A673 (cell line): ENCODE data around the gene VPS41. TPM values are rescaled to one million over a fixed set of nuclear protein-coding genes. Genes with fewer than 3 reads are reported as not detected.

Experiments
- BruUV-seq: library from RNA; stranded (reverse); fragments of 400-500 nt; replicated peaks from 2 replicates; lab custom pipeline; 2021; lab: Mats Ljungman, UMichigan
- CTCF ChIA-PET: fragments of 300-600 bp; sonication (Branson Sonifier 250); formaldehyde crosslinking; loops from one replicate; lab custom pipeline; 2022; ENCODE audit warnings: antibody characterized with exemption; lab: Charles Lee
- POLR2A ChIA-PET: fragments of 300-600 bp; sonication (Branson Sonifier 250); formaldehyde crosslinking; loops from one replicate; lab custom pipeline; 2022; ENCODE audit warnings: antibody characterized with exemption; ENCODE audit not compliant: low non-redundant PET; lab: Charles Lee
- DNase-seq: peaks from one replicate; pipeline ENCODE4 v3.0.0-alpha.2; 2015; ENCODE audit warnings: low spot score
- H3K27ac ChIP-seq: fragments of 200-600 bp; sonication (generic); 2 replicates; pipeline ENCODE4 v1.5.1; 2016; ENCODE audit warnings: mixed run types, low read depth, mild to moderate bottlenecking, mixed read lengths, antibody characterized with exemption, low read length; ENCODE audit not compliant: poor library complexity, severe bottlenecking
- H3K27me3 ChIP-seq: fragments of 200-600 bp; sonication (generic); replicated peaks from 2 replicates; pipeline ENCODE4 v1.6.1; 2017; ENCODE audit warnings: mixed run types, low read depth, mild to moderate bottlenecking, mixed read lengths, antibody characterized with exemption, low read length; ENCODE audit not compliant: insufficient read depth, poor library complexity
- H3K36me3 ChIP-seq: fragments of 200-600 bp; sonication (generic); 2 replicates; pipeline ENCODE4 v1.6.1; 2016; ENCODE audit warnings: mixed run types, mild to moderate bottlenecking, mixed read lengths, antibody characterized with exemption, low read length; ENCODE audit not compliant: insufficient read depth, poor library complexity, severe bottlenecking
- H3K4me1 ChIP-seq: fragments of 200-600 bp; sonication (generic); 2 replicates; pipeline ENCODE4 v1.6.1; 2017; ENCODE audit warnings: mixed run types, mild to moderate bottlenecking, mixed read lengths, antibody characterized with exemption, low read length; ENCODE audit not compliant: insufficient read depth, poor library complexity, severe bottlenecking
- H3K4me3 ChIP-seq: fragments of 200-600 bp; sonication (generic); 2 replicates; pipeline ENCODE4 v1.5.1; 2016; ENCODE audit warnings: low read depth, mixed run types, mild to moderate bottlenecking, mixed read lengths, low read length; ENCODE audit not compliant: poor library complexity, severe bottlenecking
- H3K9me3 ChIP-seq: fragments of 200-600 bp; sonication (generic); 2 replicates; pipeline ENCODE4 v1.6.1; 2016; ENCODE audit warnings: mixed run types, low read depth, mild to moderate bottlenecking, mixed read lengths, antibody characterized with exemption, low read length; ENCODE audit not compliant: poor library complexity, severe bottlenecking
- EZH2 ChIP-seq: fragments of 200-600 bp; sonication (generic); IDR thresholded peaks from 2 replicates; pipeline ENCODE4 v1.6.1; 2017; ENCODE audit warnings: borderline replicate concordance, low read depth, mild to moderate bottlenecking, mixed read lengths, antibody characterized with exemption, low read length; ENCODE audit not compliant: poor library complexity, severe bottlenecking
- intact Hi-C: fragments of 100-400 bp; cut with micrococcal nuclease; formaldehyde crosslinking; loops from one replicate; pipeline ENCODE4 v1.10.0; 2022; ENCODE audit not compliant: unreplicated experiment
- total RNA-seq: library from RNA; stranded (reverse); gene quantifications from 2 replicates; pipeline ENCODE4 v1.2.3, GENCODE V29; 2021
- TF ChIP-seq, protein P1 (sequence below): fragments of 300-800, 200-600 bp; sonication (generic); conservative IDR thresholded peaks from 2 replicates; pipeline ENCODE4 v1.5.1; 2017; ENCODE audit warnings: low read depth, mild to moderate bottlenecking, antibody characterized with exemption, low read length, moderate library complexity, mixed read lengths

Gene VPS41
- total RNA-seq, 1 experiment from 2014 or later, result 45.8 TPM

DNA sequence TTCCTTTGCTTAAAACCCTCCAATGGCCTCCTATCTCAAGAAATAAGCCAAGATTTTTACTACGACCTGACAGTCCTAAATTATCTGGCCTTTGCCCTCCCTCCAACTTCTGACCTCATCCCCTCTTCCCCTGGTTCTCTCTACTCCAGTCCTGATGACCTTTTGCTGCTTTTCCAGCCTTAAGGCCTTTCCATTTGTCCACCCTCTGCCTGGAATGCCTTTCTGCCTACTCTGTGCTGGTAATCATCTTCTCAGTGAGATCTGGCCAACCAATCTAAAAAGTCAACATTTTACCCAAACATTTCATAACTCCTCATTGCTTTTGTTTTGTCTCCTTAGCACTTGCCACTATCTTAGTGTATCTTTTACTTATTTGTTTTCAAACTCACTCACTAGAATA is 75.7 kb downstream of the VPS41 start:
- intact Hi-C loops, result no loop called here
- no peak overlapping the region for H3K27ac ChIP-seq
- H3K4me3 ChIP-seq, result no peak overlapping the region
- H3K9me3 ChIP-seq, result no peaks in the 10 kb centered on the region
- no peak for DNase-seq
- H3K36me3 ChIP-seq, result no peaks in the 10 kb centered on the region
- ChIA-PET CTCF (no interaction called here), POLR2A (no interaction called here)
- no peaks in the 10 kb centered on the region for H3K4me1 ChIP-seq
- H3K27me3 ChIP-seq, result no peaks in the 10 kb centered on the region
- no TSS peak for BruUV-seq
- TF ChIP-seq, protein P1, sequence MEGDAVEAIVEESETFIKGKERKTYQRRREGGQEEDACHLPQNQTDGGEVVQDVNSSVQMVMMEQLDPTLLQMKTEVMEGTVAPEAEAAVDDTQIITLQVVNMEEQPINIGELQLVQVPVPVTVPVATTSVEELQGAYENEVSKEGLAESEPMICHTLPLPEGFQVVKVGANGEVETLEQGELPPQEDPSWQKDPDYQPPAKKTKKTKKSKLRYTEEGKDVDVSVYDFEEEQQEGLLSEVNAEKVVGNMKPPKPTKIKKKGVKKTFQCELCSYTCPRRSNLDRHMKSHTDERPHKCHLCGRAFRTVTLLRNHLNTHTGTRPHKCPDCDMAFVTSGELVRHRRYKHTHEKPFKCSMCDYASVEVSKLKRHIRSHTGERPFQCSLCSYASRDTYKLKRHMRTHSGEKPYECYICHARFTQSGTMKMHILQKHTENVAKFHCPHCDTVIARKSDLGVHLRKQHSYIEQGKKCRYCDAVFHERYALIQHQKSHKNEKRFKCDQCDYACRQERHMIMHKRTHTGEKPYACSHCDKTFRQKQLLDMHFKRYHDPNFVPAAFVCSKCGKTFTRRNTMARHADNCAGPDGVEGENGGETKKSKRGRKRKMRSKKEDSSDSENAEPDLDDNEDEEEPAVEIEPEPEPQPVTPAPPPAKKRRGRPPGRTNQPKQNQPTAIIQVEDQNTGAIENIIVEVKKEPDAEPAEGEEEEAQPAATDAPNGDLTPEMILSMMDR, result no peak
- no peak for TF ChIP-seq EZH2

DNA sequence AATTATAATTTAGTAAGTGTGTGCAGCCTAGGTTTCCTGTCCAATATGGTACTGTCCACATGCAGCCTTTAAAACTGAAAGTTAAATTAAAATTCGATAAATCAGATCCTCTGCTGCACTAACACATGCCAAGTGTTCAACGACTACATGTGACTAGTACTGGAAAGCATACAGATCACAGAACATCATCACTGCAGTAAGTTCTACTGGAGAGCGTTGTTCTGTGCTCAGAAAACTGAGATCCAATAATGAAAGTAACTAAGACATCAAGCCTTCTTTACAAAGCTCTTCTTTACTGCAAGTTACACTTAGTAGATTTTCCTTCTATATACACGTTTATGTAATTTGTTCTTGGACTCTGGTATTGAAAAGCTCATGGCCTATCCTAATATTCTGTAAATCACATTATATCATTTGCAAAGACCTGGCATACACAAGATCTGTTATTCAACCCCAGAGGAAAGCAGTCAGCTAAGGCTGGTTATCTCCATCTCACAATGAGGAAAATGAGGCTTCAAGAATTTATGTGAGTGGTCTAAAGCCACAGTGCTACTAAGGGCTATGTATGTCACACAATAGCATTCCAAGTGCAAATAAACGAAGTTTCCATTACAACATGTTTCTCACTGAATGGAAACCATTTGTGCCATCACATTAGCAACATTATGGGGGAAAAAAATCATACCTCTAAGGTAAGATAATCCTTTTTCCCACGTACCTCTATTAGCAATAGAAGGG is 77.6 kb downstream of the VPS41 start:
- no peaks in the 10 kb centered on the region for H3K4me1 ChIP-seq
- TF ChIP-seq, protein P1, result no peak
- TF ChIP-seq EZH2, result no peak
- H3K27me3 ChIP-seq, result no peaks in the 10 kb centered on the region
- no peak overlapping the region for H3K27ac ChIP-seq
- H3K36me3 ChIP-seq, result no peaks in the 10 kb centered on the region
- H3K9me3 ChIP-seq, result no peaks in the 10 kb centered on the region
- CTCF ChIA-PET, result no interaction called here
- POLR2A ChIA-PET, result no interaction called here
- intact Hi-C loops, result no loop called here
- no TSS peak for BruUV-seq
- no peak overlapping the region for H3K4me3 ChIP-seq
- no peak for DNase-seq

DNA sequence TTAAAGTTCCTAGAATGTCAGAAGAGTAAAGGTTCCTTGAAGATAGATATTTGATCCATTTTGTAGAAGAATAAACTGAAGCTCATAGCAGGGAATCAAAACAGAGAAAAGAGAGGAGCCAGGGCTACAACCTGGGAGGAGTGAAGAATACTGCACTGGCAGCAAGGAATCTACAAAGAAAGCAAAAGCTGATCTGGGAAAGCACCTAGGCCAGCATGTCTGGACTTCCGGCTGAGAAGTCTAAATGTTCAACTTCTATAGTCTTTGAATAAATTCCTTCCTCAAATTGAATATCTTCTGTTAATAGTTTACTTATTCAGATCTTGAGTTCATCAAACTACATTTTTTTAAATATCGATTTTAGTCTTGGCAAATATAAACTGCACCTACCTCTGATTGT is 78.2 kb downstream of the VPS41 start:
- DNase-seq, result no peak
- POLR2A ChIA-PET, result interaction anchor here (0.6 kb wide), 1 partner anchor 152 kb away, joined by 4 read pairs; no protein-coding TSS in a partner anchor
- Histone ChIP-seq H3K27me3 (no peaks in the 10 kb centered on the region), H3K9me3 (no peaks in the 10 kb centered on the region), H3K27ac (no peak overlapping the region), H3K4me1 (no peaks in the 10 kb centered on the region), H3K36me3 (no peaks in the 10 kb centered on the region), H3K4me3 (no peak overlapping the region)
- CTCF ChIA-PET, result no interaction called here
- intact Hi-C loops, result no loop called here
- BruUV-seq, result no TSS peak
- TF ChIP-seq, protein P1, result no peak
- TF ChIP-seq EZH2, result no peak
